NT2/D1 (cell line): ENCODE measurements around the gene TUBGCP2.

Experiments used
- SUZ12 ChIP-seq: IDR thresholded peaks from 2 replicates; pipeline ENCODE4 v1.6.1; 2011; ENCODE audit not compliant: insufficient read length, insufficient read depth; ENCODE audit errors: extremely low read depth
- YY1 ChIP-seq: IDR thresholded peaks from 2 replicates; pipeline ENCODE4 v1.6.1; 2011; ENCODE audit not compliant: insufficient read length, insufficient read depth
- ZNF274 ChIP-seq: IDR thresholded peaks from 2 replicates; pipeline ENCODE4 v1.6.1; 2011; ENCODE audit warnings: mild to moderate bottlenecking, low read depth, low read length

- TF ChIP-seq YY1 (no peak), SUZ12 (no peak), ZNF274 (no peak)
Measured at GRCh38 chr10:133257489-133258065, 51.1 kb downstream of the TUBGCP2 start.
